GM12873 (cell line): Measurements from ENCODE around the gene SEPTIN1.

Experiments used
- TF ChIP-seq, protein P1 (sequence below): IDR thresholded peaks from 2 replicates; pipeline ENCODE4 v1.5.1; 2012; ENCODE audit warnings: low read depth, mild to moderate bottlenecking, moderate library complexity, low read length, control low read depth; ENCODE audit not compliant: insufficient read depth; ENCODE audit errors: missing control alignments

The SEPTIN1 gene

DNA sequence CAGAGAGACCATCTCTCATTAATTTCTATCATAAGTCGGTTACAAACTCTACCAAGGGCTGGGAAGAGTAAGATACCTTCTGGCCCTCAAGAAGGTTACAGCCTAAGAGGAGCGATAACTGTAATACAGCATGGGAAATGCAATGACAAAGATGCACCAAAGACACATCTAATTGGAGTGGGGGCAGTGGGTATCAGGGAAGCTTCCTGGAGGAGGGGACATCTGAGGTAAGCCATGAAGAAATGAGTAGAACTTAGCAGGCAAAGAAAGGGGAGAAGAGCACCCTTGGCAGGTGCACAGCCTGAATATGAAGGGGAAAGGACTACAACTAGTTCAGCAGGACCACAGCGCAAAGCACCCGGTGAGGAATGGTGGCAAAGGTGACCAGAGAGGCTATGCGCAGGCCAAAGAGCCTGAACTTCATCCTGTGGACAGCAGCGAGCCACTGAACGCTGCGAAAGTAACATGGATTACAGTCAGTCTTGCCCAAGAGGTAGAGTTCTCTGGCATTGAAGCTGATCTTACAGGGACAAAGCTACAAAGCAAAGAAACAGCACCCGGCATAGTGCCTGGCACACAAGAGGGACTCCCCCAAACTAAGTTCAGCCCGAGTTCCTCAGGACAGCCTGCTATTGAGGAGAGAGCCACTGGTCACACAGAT, 14.9 kb downstream of the SEPTIN1 start:
- TF ChIP-seq, protein P1, sequence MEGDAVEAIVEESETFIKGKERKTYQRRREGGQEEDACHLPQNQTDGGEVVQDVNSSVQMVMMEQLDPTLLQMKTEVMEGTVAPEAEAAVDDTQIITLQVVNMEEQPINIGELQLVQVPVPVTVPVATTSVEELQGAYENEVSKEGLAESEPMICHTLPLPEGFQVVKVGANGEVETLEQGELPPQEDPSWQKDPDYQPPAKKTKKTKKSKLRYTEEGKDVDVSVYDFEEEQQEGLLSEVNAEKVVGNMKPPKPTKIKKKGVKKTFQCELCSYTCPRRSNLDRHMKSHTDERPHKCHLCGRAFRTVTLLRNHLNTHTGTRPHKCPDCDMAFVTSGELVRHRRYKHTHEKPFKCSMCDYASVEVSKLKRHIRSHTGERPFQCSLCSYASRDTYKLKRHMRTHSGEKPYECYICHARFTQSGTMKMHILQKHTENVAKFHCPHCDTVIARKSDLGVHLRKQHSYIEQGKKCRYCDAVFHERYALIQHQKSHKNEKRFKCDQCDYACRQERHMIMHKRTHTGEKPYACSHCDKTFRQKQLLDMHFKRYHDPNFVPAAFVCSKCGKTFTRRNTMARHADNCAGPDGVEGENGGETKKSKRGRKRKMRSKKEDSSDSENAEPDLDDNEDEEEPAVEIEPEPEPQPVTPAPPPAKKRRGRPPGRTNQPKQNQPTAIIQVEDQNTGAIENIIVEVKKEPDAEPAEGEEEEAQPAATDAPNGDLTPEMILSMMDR: no peak

DNA sequence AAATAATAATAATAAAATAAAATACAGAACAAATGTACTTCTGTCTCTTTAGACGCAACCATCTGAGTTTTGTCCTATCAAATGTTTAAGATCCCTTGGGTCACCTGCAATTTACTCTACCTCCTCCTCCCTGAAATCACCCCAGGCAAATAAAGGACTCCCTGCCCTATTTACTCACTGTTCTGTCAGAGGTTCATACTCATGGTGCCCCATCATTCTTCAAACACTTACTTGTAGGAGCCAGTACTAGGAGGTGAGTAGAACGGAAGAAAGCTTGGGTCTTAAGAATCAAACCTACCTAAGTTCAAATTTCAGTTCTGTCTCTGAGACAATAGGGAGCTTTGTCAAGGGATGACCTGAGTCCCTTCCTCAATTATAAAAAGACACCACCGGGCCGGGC, 15.8 kb downstream of the SEPTIN1 start:
- TF ChIP-seq, protein P1: no peak

GRCh38 chr16:30365200-30365599, 17.2 kb downstream of the SEPTIN1 start:
- TF ChIP-seq, protein P1: no peak

GRCh38 chr16:30361180-30361579, 21.2 kb downstream of the SEPTIN1 start:
- TF ChIP-seq, protein P1: no peak

GRCh38 chr16:30359871-30360170, 22.5 kb downstream of the SEPTIN1 start:
- TF ChIP-seq, protein P1: no peak

GRCh38 chr16:30358990-30359870, 23.1 kb downstream of the SEPTIN1 start:
- TF ChIP-seq, protein P1: no peak

DNA sequence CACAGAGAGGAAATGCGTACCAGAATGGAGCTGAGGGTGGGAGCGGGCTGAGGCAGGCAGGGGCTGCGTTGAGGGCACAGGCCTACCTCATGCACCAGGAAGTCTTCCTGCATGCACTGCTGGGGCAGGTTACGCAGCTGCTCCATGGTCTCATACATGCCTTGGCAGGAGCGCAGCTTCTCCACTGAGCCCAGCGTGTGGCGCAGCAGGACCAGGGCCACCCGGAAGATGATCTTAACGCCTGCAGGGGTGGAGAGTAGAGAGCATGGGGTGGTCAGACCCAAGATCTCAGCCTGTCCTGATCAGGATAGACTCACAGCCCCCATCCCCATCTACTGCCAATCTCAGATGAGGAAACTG, 23.8 kb downstream of the SEPTIN1 start:
- TF ChIP-seq, protein P1: no peak
